Immature natural killer cell (primary cell): Measurements from ENCODE around the gene PITPNM1. TPM values are rescaled to one million over a fixed set of nuclear protein-coding genes. Genes with fewer than 3 reads are reported as not detected.
A peak's percentile ranks its signal among the peaks of the same experiment; 100 is the strongest.

Source experiments
- DNase-seq, 3 donors: peaks; one replicate each; pipeline ENCODE4 v3.0.0; 2022; ENCODE audit warnings: mixed read lengths in 1 of 3
- H3K27ac Mint-ChIP-seq, 6 donors: one replicate each; pipeline ENCODE4 v1.8.0; 2020; ENCODE audit warnings: mixed read lengths in 6 of 6, mild to moderate bottlenecking in 5 of 6, inconsistent platforms in 4 of 6, moderate library complexity in 3 of 6
- H3K27me3 Mint-ChIP-seq, 3 donors: one replicate each; pipeline ENCODE4 v1.8.0; 2020 to 2021; ENCODE audit warnings: low read depth in 3 of 3, mild to moderate bottlenecking in 3 of 3, mixed read lengths in 3 of 3, moderate library complexity in 3 of 3, inconsistent platforms in 1 of 3
- H3K36me3 Mint-ChIP-seq, 3 donors: one replicate each; pipeline ENCODE4 v1.8.0; 2020; ENCODE audit warnings: mixed read lengths in 3 of 3, inconsistent platforms in 2 of 3, mild to moderate bottlenecking in 2 of 3
- H3K4me1 Mint-ChIP-seq, 2 donors: one replicate each; pipeline ENCODE4 v1.8.0; 2020; ENCODE audit warnings: inconsistent platforms in 2 of 2, mild to moderate bottlenecking in 2 of 2, mixed read lengths in 2 of 2, moderate library complexity in 1 of 2
- H3K4me3 Mint-ChIP-seq, 5 donors: one replicate each; pipeline ENCODE4 v1.8.0; 2020; ENCODE audit warnings: mild to moderate bottlenecking in 5 of 5, mixed read lengths in 5 of 5, inconsistent platforms in 3 of 5, moderate library complexity in 3 of 5
- H3K9me3 Mint-ChIP-seq, 6 donors: one replicate each; pipeline ENCODE4 v1.8.0; 2020; ENCODE audit warnings: mild to moderate bottlenecking in 6 of 6, mixed read lengths in 6 of 6, inconsistent platforms in 4 of 6, moderate library complexity in 3 of 6
- polyA plus RNA-seq, 3 donors: library from polyadenylated mRNA; unstranded; fragments of 300-500 nt; fragmentation: Illumina TruSeq; gene quantifications; one replicate each; pipeline ENCODE4 v1.2.3, GENCODE V29; 2021

PITPNM1 gene
- polyA plus RNA-seq, 3 donors from 2014 or later: 3.6 to 29.2 (median 10.2) TPM

- H3K36me3 Mint-ChIP-seq: peaks cover 0 to 3% (median 0%) of the 10 kb centered on the region in 3 donors
- H3K27ac Mint-ChIP-seq: no peak overlapping the region
- H3K9me3 Mint-ChIP-seq: peaks cover 0 to 12% (median 7%) of the 10 kb centered on the region in 6 donors
- no peak overlapping the region for H3K4me3 Mint-ChIP-seq
- DNase-seq: no peak
- no peaks in the 10 kb centered on the region for H3K4me1 Mint-ChIP-seq
- peaks cover 2 to 6% (median 3%) of the 10 kb centered on the region in 3 donors for H3K27me3 Mint-ChIP-seq
Observed at GRCh38 chr11:67535561-67535960, 30.4 kb upstream of the PITPNM1 start.

- Mint-ChIP-seq H3K27ac (no peak overlapping the region), H3K9me3 (peaks cover 0 to 12% (median 7%) of the 10 kb centered on the region in 6 donors), H3K36me3 (peaks cover 0 to 3% (median 0%) of the 10 kb centered on the region in 3 donors), H3K4me1 (no peaks in the 10 kb centered on the region), H3K4me3 (no peak overlapping the region), H3K27me3 (peaks cover 2 to 9% (median 4%) of the 10 kb centered on the region in 3 donors)
- DNase-seq: no peak
Observed at GRCh38 chr11:67534070-67534679, 29.0 kb upstream of the PITPNM1 start.

- no peak overlapping the region for H3K4me3 Mint-ChIP-seq
- H3K27me3 Mint-ChIP-seq: peaks cover 2 to 9% (median 7%) of the 10 kb centered on the region in 3 donors
- no peaks in the 10 kb centered on the region for H3K4me1 Mint-ChIP-seq
- H3K36me3 Mint-ChIP-seq: peaks cover 0 to 3% (median 0%) of the 10 kb centered on the region in 3 donors
- H3K9me3 Mint-ChIP-seq: peaks cover 0 to 12% (median 7%) of the 10 kb centered on the region in 6 donors
- no peak overlapping the region for H3K27ac Mint-ChIP-seq
- DNase-seq: no peak
Observed at GRCh38 chr11:67532889-67533288, 27.7 kb upstream of the PITPNM1 start.

GRCh38 chr11:67530282-67530592 lies 25.1 kb upstream of the PITPNM1 start:
- Mint-ChIP-seq H3K27ac (no peak overlapping the region), H3K4me3 (no peak overlapping the region), H3K36me3 (peaks cover 0 to 5% (median 3%) of the 10 kb centered on the region in 3 donors), H3K4me1 (no peaks in the 10 kb centered on the region), H3K27me3 (peaks cover 2 to 9% (median 7%) of the 10 kb centered on the region in 3 donors), H3K9me3 (peaks cover 0 to 12% (median 7%) of the 10 kb centered on the region in 6 donors)
- no peak for DNase-seq

- Mint-ChIP-seq H3K27me3 (peaks cover 0 to 5% (median 5%) of the 10 kb centered on the region in 3 donors), H3K4me1 (no peaks in the 10 kb centered on the region), H3K4me3 (no peak overlapping the region), H3K36me3 (peaks cover 0 to 5% (median 0%) of the 10 kb centered on the region in 3 donors), H3K9me3 (no peaks in the 10 kb centered on the region), H3K27ac (no peak overlapping the region)
- DNase-seq: no peak
Observed at GRCh38 chr11:67528376-67528775, 23.2 kb upstream of the PITPNM1 start.

GRCh38 chr11:67525275-67525976 lies 20.3 kb upstream of the PITPNM1 start:
- Mint-ChIP-seq H3K9me3 (no peaks in the 10 kb centered on the region), H3K4me1 (no peaks in the 10 kb centered on the region), H3K4me3 (no peak overlapping the region), H3K27ac (no peak overlapping the region), H3K27me3 (peaks cover 0 to 6% (median 5%) of the 10 kb centered on the region in 3 donors), H3K36me3 (peaks cover 0 to 5% (median 0%) of the 10 kb centered on the region in 3 donors)
- DNase-seq: no peak

- H3K27ac Mint-ChIP-seq: peak overlapping the region in 1 of 6 donors; percentile 46
- H3K36me3 Mint-ChIP-seq: peaks cover 0 to 5% (median 0%) of the 10 kb centered on the region in 3 donors
- no peaks in the 10 kb centered on the region for H3K9me3 Mint-ChIP-seq
- no peak for DNase-seq
- no peaks in the 10 kb centered on the region for H3K4me1 Mint-ChIP-seq
- peaks cover 0 to 6% (median 4%) of the 10 kb centered on the region in 3 donors for H3K27me3 Mint-ChIP-seq
- H3K4me3 Mint-ChIP-seq: no peak overlapping the region
Observed at GRCh38 chr11:67524480-67524808, 19.3 kb upstream of the PITPNM1 start.

GRCh38 chr11:67523556-67524479 lies 18.7 kb upstream of the PITPNM1 start:
- DNase-seq: no peak
- Mint-ChIP-seq H3K27me3 (peaks cover 0 to 2% (median 1%) of the 10 kb centered on the region in 3 donors), H3K9me3 (no peaks in the 10 kb centered on the region), H3K4me1 (no peaks in the 10 kb centered on the region), H3K27ac (no peak overlapping the region), H3K4me3 (no peak overlapping the region), H3K36me3 (peaks cover 0 to 5% (median 0%) of the 10 kb centered on the region in 3 donors)

- peaks cover 0 to 5% (median 0%) of the 10 kb centered on the region in 3 donors for H3K36me3 Mint-ChIP-seq
- peaks cover 0 to 2% (median 1%) of the 10 kb centered on the region in 3 donors for H3K27me3 Mint-ChIP-seq
- H3K4me1 Mint-ChIP-seq: no peaks in the 10 kb centered on the region
- no peak for DNase-seq
- no peaks in the 10 kb centered on the region for H3K9me3 Mint-ChIP-seq
- no peak within 1 kb of the TSS for H3K4me3 Mint-ChIP-seq
- H3K27ac Mint-ChIP-seq: no peak within 1 kb of the TSS
Observed at GRCh38 chr11:67522844-67523555, 17.8 kb upstream of the PITPNM1 start, which contains the start of gene CABP2. CABP2 (minus strand) TSS chr11:67523446; CDS start chr11:67523326, 120 bp downstream.

- Mint-ChIP-seq H3K9me3 (no peaks in the 10 kb centered on the region), H3K27ac (no peak overlapping the region), H3K36me3 (peaks cover 0 to 1% (median 0%) of the 10 kb centered on the region in 3 donors), H3K27me3 (peaks cover 0 to 2% (median 1%) of the 10 kb centered on the region in 3 donors), H3K4me3 (no peak overlapping the region), H3K4me1 (no peaks in the 10 kb centered on the region)
- DNase-seq: no peak
Observed at GRCh38 chr11:67522338-67522737, 17.2 kb upstream of the PITPNM1 start.

GRCh38 chr11:67521924-67522323 lies 16.8 kb upstream of the PITPNM1 start:
- Mint-ChIP-seq H3K4me3 (no peak overlapping the region), H3K4me1 (no peaks in the 10 kb centered on the region), H3K27me3 (peaks cover 0 to 2% (median 1%) of the 10 kb centered on the region in 3 donors), H3K36me3 (no peaks in the 10 kb centered on the region), H3K27ac (no peak overlapping the region), H3K9me3 (no peaks in the 10 kb centered on the region)
- no peak for DNase-seq

GRCh38 chr11:67520856-67521824 lies 16.0 kb upstream of the PITPNM1 start:
- no peaks in the 10 kb centered on the region for H3K4me1 Mint-ChIP-seq
- H3K9me3 Mint-ChIP-seq: no peaks in the 10 kb centered on the region
- peaks cover 0 to 2% (median 1%) of the 10 kb centered on the region in 3 donors for H3K27me3 Mint-ChIP-seq
- no peak overlapping the region for H3K4me3 Mint-ChIP-seq
- H3K36me3 Mint-ChIP-seq: no peaks in the 10 kb centered on the region
- H3K27ac Mint-ChIP-seq: no peak overlapping the region
- DNase-seq: no peak
